Mucosa of descending colon (tissue), 3 donors: ENCODE measurements around the gene NTM. TPM values are rescaled to one million over a fixed set of nuclear protein-coding genes. Genes with fewer than 3 reads are reported as not detected.

ENCODE experiments used
- ATAC-seq: fragments of 200-7000 bp; cut with Tn5 transposase; one replicate; pipeline ENCODE4 v1.9.1; 2020; ENCODE audit warnings: mild to moderate bottlenecking, moderate library complexity
- DNase-seq, 3 donors: peaks; one replicate each; pipeline ENCODE4 v3.0.0-alpha.2; 2020
- H3K36me3 ChIP-seq: fragments of 200-600 bp; one replicate; pipeline ENCODE4 v1.8.0; 2021; ENCODE audit warnings: low read depth, mild to moderate bottlenecking
- H3K4me1 ChIP-seq: fragments of 200-600 bp; one replicate; pipeline ENCODE4 v1.8.0; 2021; ENCODE audit warnings: low read depth, mild to moderate bottlenecking
- H3K4me3 ChIP-seq: fragments of 200-600 bp; one replicate; pipeline ENCODE4 v1.8.0; 2021; ENCODE audit warnings: mild to moderate bottlenecking
- H3K9me3 ChIP-seq: fragments of 200-600 bp; one replicate; pipeline ENCODE4 v1.8.0; 2021; ENCODE audit warnings: mild to moderate bottlenecking
- intact Hi-C, 2 donors: fragments of 100-400 bp; cut with DNase I in 1 of 2; cut with micrococcal nuclease in 1 of 2; formaldehyde crosslinking; loops; one replicate each; pipeline versions ENCODE4 v1.11.0 to v1.11.1; 2022; cut with DNase I, micrococcal nuclease
- total RNA-seq, 3 donors: library from RNA; stranded (reverse); fragmentation: NEBNext Ultra II Directional in 2 of 3; extraction: Animal tissue kit (Norgen Biotek cat#: 25700) in 2 of 3; gene quantifications; one replicate each; pipeline versions ENCODE4 v1.2.1 to v1.2.4, GENCODE V29; 2021 to 2023
- TF ChIP-seq, protein P1 (sequence below): fragments of 200-600 bp; IDR thresholded peaks from one replicate; pipeline ENCODE4 v1.8.0; 2022; ENCODE audit warnings: antibody characterized with exemption, mild to moderate bottlenecking
- donor health status: DM: no; HTN: no; CAD: no; lungs with moderate emphysema.
- donor health status: DM: no; HTN: no; CAD: no.
- donor health status: DM: no; HTN: yes; CAD: no.

NTM gene
- total RNA-seq, 3 donors from 2014 or later, result 0.64 to 7.7 (median 1.2) TPM

DNA sequence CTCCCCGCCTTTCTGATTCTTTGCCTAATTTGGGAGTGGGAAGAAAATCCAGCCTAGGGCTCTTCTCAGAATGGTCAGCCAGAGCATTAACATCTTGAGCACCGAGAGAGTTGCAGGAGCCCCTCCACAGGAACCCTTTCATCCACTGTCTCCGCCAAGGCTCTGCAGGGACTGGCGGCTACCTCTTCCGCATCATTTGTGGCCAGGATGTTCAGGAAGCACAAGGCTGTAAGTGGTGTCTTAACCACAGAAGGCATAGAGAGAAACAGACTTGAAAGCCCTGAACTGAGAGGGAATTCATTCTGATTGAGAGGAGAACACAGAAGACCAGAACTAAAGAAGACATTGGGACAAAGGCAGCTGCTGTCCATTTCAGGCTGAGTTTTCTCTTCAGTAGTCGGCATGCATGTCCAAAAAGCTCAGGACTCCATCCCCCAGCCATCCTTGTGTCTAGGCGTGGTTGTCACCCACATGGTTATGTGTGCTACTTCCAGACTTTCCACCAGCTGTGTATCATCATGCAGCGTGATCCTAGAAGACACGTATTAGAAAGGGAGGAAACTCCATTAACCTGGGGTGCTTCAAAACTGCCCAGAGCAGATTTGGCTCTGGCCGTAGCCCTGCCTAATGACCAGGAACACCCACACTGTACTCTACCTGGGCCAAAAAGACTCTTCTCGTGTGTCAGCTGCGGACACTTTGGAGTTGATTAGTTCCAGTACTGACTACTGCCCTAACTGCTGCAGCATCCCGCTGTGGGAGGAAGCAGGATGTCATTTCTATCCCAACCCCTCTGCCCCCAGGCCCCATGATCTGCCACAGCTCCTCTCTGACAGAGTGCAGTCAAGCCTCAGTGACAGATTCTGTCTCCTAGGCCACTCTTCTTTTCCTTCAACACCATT, 725.1 kb downstream of the NTM start:
- H3K4me3 ChIP-seq, result no peak overlapping the region
- H3K9me3 ChIP-seq, result peaks cover 4% of the 10 kb centered on the region
- H3K36me3 ChIP-seq, result no peaks in the 10 kb centered on the region
- no peak for DNase-seq
- intact Hi-C loops, result no loop called here
- TF ChIP-seq, protein P1, sequence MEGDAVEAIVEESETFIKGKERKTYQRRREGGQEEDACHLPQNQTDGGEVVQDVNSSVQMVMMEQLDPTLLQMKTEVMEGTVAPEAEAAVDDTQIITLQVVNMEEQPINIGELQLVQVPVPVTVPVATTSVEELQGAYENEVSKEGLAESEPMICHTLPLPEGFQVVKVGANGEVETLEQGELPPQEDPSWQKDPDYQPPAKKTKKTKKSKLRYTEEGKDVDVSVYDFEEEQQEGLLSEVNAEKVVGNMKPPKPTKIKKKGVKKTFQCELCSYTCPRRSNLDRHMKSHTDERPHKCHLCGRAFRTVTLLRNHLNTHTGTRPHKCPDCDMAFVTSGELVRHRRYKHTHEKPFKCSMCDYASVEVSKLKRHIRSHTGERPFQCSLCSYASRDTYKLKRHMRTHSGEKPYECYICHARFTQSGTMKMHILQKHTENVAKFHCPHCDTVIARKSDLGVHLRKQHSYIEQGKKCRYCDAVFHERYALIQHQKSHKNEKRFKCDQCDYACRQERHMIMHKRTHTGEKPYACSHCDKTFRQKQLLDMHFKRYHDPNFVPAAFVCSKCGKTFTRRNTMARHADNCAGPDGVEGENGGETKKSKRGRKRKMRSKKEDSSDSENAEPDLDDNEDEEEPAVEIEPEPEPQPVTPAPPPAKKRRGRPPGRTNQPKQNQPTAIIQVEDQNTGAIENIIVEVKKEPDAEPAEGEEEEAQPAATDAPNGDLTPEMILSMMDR, result no peak
- no peak for ATAC-seq
- H3K4me1 ChIP-seq, result no peaks in the 10 kb centered on the region

DNA sequence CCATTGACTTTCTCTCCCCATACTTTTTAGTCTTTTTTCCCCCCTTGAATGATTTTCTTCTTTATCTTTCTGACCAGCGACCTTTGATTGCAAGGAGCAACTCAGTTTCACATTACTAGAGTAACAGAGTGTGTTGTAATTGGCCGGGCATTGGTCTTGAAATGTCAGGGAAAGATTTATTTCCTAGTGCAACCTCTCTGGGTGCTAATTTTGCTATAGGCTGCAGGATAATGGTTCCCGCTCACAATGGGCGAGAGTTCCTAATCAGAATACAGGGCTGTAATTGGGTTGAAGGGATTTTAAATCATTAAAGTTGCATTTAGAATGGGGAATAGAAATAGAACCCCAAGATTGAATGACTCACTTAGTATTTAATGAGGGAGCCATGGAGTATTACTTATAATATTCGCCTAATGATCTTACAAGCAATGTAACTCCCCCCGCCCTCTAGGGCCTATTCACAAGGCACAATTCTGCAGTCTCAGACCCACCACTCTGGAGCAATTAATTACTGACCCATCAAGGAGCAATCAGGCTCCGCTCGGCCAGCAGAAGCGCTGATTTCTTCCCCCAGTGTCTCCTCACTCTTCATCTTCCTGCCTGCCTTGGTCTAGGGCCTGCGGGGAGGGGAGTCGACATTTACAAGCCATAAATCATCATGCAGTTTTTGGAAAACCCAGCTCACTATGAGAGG, 725.9 kb downstream of the NTM start:
- H3K36me3 ChIP-seq, result no peaks in the 10 kb centered on the region
- ATAC-seq, result no peak
- intact Hi-C loops, result no loop called here

DNA sequence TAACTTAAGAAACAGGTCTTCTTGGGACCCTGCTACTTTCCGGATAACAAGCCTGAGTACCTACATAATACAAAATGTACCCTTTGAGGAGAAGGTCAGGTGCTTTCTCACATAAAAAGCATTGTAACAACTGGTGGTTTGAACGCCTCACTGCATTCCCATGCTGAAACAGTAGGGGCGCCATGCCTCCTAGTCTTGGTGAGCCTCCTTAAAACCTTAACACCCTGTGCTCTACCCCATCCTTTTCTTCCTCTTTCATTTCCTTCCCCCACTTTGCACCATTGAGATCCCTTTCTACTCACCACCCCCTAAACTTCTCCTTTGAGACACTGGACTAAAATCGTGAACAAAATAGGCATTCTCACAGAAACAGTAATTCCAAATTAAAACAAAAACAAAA, 729.3 kb downstream of the NTM start:
- ATAC-seq (peak; percentile 27), DNase-seq (peak in 1 of 3 donors; percentile 14)
- TF ChIP-seq, protein P1, result no peak
- no peaks in the 10 kb centered on the region for H3K36me3 ChIP-seq
- no peaks in the 10 kb centered on the region for H3K9me3 ChIP-seq
- no peaks in the 10 kb centered on the region for H3K4me1 ChIP-seq
- H3K4me3 ChIP-seq, result no peak overlapping the region
- intact Hi-C loops, result no loop called here

More for the DNA sequence above, 725.9 kb downstream of the NTM start:
- no peaks in the 10 kb centered on the region for H3K4me1 ChIP-seq
- TF ChIP-seq, protein P1, result no peak
- peaks cover 4% of the 10 kb centered on the region for H3K9me3 ChIP-seq
- no peak overlapping the region for H3K4me3 ChIP-seq
- no peak for DNase-seq

DNA sequence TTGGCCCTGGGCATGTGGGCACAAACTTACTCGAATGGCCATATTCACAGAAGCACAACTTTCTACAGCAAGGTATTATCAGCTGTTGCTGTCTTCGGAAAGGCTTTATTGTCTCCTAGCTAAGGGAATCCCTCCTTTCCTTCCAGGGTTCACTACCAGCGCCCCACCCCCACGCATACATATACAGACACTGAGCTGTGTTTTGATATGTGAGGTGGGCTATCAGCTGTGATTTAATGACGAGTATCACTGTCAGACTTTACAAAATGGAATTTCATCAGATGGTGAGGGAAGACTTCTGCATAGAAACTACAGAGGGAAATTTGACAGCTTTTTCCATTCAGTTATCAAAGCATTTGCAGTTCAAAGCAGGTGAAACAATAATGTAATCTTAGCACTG, 730.2 kb downstream of the NTM start:
- intact Hi-C loops, result no loop called here

DNA sequence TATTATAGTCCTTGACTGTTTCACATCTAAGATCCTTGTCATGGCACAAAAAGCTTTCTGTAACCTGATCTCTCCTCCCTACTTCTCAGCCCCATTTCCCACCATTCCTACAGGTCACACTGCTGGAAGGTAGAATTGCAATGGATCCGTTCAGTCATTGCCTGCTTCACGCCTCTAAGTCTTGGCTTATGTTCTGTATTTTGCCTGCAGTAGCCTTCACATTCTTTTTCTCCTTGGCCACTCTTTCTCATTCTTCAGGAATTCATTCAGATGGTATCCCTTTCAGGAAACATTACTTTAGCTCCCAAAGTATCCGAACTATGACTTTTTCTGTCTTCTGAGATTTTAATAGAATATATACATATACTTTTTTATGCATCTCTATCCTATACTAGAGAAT, 731.5 kb downstream of the NTM start:
- TF ChIP-seq, protein P1, result no peak
- intact Hi-C loops, result no loop called here
- Histone ChIP-seq H3K4me1 (no peaks in the 10 kb centered on the region), H3K9me3 (no peaks in the 10 kb centered on the region), H3K36me3 (no peaks in the 10 kb centered on the region), H3K4me3 (no peak overlapping the region)
- DNase-seq (no peak), ATAC-seq (no peak)

More for the DNA sequence above, 730.2 kb downstream of the NTM start:
- TF ChIP-seq, protein P1, result no peak
- H3K4me1 ChIP-seq, result no peaks in the 10 kb centered on the region
- no peak for DNase-seq
- H3K36me3 ChIP-seq, result no peaks in the 10 kb centered on the region
- no peaks in the 10 kb centered on the region for H3K9me3 ChIP-seq
- H3K4me3 ChIP-seq, result no peak overlapping the region
- ATAC-seq, result no peak
